Measurements from ENCODE around the gene SYNE3.

DNA sequence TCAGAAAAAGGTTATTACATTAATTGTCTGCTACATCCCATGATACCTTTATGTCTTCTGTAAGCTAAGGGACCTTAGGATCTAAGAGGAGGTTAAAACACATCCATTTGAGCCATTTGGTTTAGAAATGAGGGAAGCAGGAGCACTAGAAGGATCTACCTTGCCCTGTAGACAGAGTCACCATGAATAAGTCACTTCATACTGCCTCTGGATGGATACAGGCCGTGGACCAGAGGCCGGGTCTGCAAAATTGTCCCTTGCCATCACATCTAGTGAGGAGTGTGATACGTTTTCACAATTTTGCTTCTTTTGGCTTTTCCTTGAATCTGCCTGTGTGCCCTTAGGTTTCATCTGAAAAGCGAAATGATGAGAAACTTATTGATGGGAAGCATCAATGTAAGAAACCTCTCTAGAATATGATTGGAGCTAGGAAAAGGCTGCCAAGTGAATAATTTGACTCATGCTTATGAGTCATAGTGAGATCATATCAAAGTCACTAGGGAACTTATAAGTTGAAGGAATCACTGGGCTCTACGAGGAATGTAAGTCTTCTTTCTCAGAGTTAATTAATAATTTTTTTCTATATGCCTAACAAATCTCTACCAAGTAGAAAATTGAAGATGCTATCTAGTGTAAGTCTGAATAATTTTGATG, 29.2 kb upstream of the SYNE3 start:
- TF ChIP-seq POLR2A (IDR thresholded peaks at IDR 0.05) (no peak), POLR2AphosphoS5 (IDR thresholded peaks at IDR 0.05) (no peak)

Data from breast epithelium (tissue), 3 donors.